HG03280 (cell line): ENCODE data around the gene COPS4.
"Not testable (repeated sequence)": the region's sequence is repeated elsewhere in the genome, so short reads cannot be mapped to it uniquely, and the experiment has no call there.

ENCODE experiments used
- ATAC-seq: cut with Tn5 transposase; IDR thresholded peaks from one replicate; pipeline ENCODE4 v1.9.1; 2021; ENCODE audit warnings: mild to moderate bottlenecking, moderate library complexity; ENCODE audit not compliant: unreplicated experiment

Gene COPS4

DNA sequence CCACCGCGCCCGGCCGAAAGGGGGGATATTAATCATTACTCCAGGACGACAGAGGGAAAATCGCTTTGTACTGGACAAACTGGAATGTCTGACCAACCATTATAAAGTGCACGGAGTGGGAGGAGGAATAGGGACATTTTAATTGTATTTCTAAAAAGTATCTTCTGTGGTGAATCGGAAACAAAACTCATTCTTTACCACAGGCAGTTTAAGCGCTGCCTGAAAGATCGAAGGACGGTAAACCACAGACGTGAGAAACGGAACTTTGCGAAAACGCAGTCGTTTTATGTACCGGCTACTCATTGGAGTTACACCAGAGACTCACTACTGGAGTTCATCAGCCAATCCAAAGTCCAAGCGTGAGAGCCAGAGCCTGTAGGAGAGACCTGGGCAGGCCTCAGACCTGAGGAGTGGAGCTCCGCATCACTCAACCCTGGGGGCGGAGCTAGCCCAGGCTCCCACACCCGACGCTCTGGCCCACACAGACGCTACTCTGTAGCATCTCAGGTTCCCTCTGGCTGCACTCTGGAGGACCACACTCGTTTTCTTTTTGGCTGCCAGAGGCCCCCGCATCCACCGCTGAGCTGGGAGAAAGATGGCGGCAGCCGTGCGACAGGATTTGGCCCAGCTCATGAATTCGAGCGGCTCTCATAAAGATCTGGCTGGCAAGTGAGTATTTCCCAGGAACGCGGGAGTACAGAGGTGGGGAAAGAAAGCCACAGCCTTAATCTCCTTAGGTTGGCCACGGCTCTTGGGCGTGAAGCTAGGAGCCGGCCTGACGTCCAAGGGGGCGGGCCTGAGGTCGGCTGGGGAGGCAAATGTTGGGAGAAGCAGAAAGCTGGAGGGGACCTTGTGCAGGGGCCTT, at the start of gene COPS4:
Gene COPS4, plus strand, starts transcription at position 554 of the 865 bp plus-strand sequence. Its CDS starts 42 bp downstream, at position 596.
- ATAC-seq = peak; percentile 99

- ATAC-seq = not testable (repeated sequence)
Observed at GRCh38 chr4:82987519-82987918, 47.5 kb upstream of the COPS4 start.

DNA sequence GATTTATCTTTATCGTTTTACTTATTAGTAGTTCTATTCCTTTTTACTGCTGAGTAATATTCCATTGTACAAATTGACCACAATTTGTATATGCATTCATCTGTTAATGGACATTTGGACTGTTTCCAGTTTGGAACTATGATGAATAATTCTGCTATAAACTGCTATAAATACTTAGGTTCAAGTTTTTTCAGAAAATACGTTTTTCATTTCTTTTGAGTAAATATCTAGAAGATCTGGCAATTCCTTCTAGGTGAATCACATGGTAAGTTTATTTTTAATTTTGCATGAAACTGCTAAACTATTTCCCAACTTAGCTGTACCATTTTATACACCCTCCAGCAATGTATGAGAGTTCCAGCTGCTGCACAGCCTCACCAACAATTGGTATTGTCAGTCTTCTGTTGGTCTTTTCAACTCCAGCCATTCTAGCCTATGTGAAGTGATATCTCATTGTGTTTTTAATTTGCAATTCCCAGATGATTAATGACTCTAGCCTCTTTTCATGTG, 46.6 kb upstream of the COPS4 start:
- ATAC-seq = no peak

- peak; percentile 86 for ATAC-seq
Observed at GRCh38 chr4:82989575-82990429, 45.2 kb upstream of the COPS4 start.

GRCh38 chr4:82994834-82995233, 40.1 kb upstream of the COPS4 start:
- ATAC-seq = no peak

DNA sequence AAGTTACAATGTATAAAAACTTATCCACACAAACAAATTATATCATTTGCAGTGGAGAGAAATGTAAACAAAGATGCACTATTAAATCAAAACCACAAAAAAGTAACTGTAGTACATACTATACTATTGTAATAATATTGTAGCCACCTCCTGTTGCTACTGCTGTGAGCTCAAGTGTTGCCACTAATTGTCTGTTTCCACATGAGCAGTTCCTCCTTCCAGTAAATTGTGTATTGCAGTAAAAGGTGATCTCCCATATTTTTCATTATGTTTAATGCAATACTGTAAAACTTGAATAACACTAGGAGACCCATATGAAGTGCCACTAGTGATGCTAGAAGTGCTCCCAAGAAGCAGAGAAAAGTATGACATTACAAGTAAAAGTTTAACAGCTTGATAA, 36.1 kb upstream of the COPS4 start:
- ATAC-seq = no peak

- no peak for ATAC-seq
Observed at GRCh38 chr4:83002329-83002728, 32.7 kb upstream of the COPS4 start.

DNA sequence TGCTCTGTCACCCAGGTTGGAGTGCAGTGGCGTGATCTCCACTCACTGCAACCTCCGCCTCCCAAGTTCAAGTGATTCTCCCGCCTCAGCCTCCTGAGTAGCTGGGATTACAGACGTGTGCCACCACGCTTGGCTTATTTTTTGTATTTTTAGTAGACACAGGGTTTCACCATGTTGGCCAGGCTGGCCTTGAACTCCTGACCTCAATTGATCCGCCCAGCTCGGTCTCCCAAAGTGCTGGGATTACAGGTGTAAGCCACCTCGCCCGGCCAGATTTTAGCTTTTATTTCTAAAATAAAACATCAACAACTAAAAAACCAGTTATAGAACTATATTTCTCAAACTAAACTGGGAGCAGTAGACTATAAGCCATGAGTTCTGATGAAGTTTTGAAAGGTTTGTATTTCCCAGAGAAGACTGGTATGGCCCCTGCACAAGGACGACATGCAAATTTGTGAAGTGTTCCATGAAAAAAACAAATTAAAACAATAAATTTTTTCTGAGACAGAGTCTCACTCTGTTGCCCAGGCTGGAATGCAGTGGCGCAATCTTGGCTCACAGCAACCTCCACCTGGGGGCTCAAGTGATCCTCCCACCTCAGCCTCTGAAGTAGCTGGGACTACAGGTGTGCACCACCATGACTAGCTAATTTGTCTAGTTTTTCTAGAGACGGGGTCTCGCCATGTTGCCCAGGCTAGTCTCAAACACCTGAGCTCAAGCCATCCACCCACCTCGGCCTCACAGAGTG, 31.8 kb upstream of the COPS4 start:
- not testable (repeated sequence) for ATAC-seq

- no peak for ATAC-seq
Observed at GRCh38 chr4:83009529-83009928, 25.5 kb upstream of the COPS4 start.

DNA sequence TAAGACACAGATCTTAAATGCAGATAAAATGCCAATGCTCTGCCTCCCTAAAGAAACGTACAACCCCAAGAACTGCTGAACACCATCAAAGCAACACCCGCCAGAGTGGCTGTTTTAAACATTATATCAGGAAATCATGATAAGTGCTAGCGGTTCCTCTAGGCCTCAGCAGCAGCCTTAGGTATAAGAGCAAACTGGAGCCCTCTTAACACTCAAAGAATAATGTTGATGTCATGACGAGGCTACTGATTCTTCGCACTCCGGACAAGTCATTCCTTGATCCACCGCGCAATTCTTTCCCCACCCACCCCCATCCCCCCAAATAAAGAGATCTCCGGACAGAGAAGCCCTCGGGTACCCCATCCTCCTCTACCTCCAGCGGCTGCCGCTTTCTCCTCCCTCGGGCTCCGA, 24.9 kb upstream of the COPS4 start:
- ATAC-seq = no peak

DNA sequence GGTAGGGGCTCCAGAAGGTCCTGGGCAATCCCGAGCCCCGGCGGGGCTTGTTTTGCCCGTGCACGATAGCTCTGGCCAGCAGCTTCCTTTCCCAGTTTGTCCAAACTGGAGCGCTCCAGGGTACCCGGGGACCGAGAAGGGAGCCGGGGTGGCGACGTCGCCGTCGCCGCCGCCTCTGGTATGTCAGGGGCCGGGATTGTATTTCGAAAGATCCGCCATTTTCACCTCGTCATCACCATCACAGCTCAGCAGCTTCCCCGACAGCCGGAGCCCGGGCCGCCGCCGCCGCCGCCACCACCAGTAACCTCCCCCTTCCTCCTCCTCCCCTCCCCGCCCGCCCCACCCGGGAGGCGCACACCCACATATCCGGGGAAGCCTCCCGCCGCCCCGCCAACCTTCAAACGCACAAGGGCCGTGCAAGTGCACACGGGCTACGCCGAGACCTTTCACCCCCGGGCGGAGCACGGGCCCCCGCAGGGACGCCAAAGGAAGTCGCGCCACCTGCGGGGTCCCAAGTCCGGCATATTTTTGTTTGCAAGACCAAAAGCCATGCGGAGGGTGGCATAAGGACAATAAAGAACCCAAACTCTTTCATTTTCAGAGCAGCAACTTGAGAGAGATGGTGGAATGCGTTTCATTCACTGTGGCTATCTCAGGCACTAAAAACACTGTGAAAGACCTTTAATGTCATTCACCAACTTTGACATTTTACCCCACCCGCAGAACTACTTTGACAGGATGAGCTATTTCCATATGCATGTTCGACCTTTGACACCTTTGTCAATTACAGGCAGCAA, 24.3 kb upstream of the COPS4 start, which contains the start of gene LIN54:
Gene LIN54, minus strand, starts transcription at position 302 of the 797 bp plus-strand sequence. CDS start 25,979 bp downstream, outside the sequence.
- ATAC-seq = peak; percentile 51

GRCh38 chr4:83011689-83012199, 23.2 kb upstream of the COPS4 start:
- ATAC-seq = no peak

DNA sequence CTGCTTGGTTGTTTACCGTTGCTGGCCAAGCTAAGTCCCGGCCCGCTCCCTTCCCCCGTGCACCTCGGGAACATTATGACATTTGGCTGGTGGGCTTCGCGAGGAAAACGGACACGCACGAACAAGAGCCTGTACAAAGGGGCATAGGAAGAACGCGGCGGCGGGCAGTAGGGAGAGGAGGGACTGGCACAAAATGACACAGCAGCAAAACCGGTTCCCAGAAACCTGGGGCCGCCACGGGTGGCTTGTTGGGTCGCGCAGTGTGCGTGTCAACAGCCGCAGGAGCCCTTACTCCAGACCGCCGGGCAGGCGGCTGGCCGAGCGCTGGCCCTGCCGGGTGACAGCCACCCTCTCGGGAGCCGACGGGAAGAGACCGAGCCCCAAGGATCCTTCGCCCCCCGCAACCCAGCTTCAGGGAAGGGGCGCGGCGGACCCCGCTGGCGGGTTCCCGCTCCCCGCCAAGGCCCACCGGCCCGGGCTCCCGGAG, 22.7 kb upstream of the COPS4 start:
- ATAC-seq = no peak

DNA sequence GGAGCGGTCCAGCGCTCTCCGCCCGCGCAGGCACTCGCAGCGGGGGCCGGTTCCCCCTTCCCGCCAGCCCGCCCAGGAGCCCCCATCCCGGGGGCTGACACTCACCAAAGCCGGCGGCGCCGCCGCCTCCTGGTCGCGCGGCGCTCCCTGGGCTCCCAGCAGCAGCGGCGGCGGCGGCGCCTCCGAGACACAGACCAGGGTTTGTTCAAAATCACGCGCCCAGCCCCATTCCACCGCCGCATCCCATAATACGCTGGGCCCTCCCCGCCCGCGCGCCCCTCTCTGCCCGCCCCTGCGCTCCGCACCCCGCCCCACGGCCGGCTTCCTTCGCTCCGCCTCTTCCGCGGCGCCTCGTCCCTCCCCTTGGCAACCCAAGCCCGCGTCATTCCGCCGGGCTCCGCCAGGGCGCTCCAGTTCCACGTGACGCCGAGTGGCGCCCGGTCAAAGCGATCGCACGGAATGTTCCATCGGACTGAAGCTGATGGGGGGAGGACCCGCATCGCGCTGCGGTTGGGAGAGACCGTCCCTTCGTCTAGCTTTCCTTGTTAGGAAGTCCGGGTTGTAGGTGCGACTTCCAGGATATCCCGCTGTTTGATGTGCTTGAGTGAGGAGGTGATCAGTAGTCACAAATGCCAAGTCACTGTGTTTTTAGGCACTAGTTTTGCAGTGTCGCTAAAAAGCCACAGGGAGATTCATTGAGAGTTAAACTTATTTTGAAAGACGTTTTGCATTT, 22.1 kb upstream of the COPS4 start:
- ATAC-seq = peak; percentile 85

- no peak for ATAC-seq
Observed at GRCh38 chr4:83013420-83013867, 21.5 kb upstream of the COPS4 start.

DNA sequence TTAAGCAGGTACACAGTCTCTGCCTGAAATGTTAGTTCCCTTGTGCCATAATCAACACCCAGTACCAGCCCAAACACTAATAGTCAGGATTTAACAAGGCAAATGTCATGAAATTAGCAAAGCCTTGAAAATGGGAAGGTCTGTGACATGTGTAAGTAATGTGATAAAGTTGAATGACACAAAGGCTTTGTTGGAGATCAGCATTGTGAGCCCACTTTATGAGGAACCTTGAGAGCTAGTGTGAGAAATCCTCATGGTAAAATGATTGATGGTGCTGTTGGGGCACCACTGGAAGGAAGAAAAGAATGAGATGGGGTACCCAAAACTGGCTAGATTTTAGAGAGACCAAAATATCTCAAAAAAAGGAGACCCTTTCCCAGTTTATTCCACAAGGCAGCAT, 21.1 kb upstream of the COPS4 start:
- no peak for ATAC-seq

DNA sequence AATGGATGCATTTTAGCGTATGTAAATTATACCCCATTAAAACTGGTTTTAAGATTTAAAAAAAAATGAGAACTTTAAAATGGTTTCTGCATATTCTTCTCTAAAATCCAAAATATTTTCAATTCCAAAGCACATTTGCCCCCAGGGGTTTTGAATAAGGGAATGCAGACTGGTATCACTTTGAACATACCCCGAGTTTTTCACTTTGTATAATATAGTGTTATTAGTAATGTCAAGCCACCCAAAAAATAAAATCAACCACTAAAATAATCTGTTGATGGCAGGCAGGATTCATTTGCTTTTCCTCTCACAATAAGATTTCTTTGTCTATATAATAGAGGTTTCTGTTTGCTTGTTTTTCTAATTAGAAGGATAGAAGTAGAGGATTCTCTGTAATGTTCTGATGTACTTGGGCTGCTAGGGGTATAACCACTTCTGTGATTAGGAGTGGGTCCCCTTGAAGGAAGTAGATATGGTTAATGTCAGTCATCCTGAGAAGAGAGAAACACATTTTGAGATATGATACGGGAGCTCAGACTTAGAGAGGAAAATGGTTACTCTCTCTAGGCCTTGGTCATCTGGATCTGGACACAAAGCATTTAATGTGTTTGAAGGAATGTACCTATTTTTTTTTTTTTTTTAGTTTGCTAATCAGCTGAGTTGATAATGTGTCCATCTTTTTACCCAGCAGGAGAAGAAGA, 15.0 kb upstream of the COPS4 start:
- no peak for ATAC-seq
